Upper lobe of left lung (tissue), 6 donors: ENCODE results near the gene NPC2. TPM values are rescaled to one million over a fixed set of nuclear protein-coding genes. Genes with fewer than 3 reads are reported as not detected.

Experiments used
- ATAC-seq, 2 donors: fragments of 200-7000 bp; cut with Tn5 transposase; one replicate each; pipeline ENCODE4 v1.9.1; 2022; ENCODE audit warnings: mild to moderate bottlenecking in 2 of 2, moderate library complexity in 2 of 2; ENCODE audit not compliant: low FRiP score in 2 of 2
- DNase-seq, 2 donors: peaks; one replicate each; pipeline ENCODE4 v3.0.0-alpha.2; 2019 to 2020
- H3K27ac ChIP-seq, 4 donors: fragments of 200-600 bp; sonication (generic); one replicate each; pipeline ENCODE4 v1.5.1; 2016 to 2019
- H3K27me3 ChIP-seq, 4 donors: fragments of 200-600 bp; sonication (generic); one replicate each; pipeline ENCODE4 v1.5.1; 2017 to 2019
- H3K36me3 ChIP-seq, 4 donors: fragments of 200-600 bp; sonication (generic); one replicate each; pipeline ENCODE4 v1.5.1; 2016 to 2019
- H3K4me1 ChIP-seq, 4 donors: fragments of 200-600 bp; sonication (generic); one replicate each; pipeline ENCODE4 v1.5.1; 2018 to 2019
- H3K4me3 ChIP-seq, 4 donors: fragments of 200-600 bp; sonication (generic); one replicate each; pipeline ENCODE4 v1.5.1; 2017 to 2019; ENCODE audit warnings: mild to moderate bottlenecking in 2 of 4, moderate library complexity in 1 of 4
- H3K9me3 ChIP-seq, 4 donors: fragments of 200-600 bp; sonication (generic); one replicate each; pipeline ENCODE4 v1.5.1; 2018 to 2019
- EP300 ChIP-seq, 4 donors: sonication (generic); formaldehyde crosslinking; IDR thresholded peaks; one replicate each; pipeline ENCODE4 v1.5.1; 2017; ENCODE audit warnings: antibody characterized with exemption in 4 of 4, control low read depth in 2 of 4
- POLR2A ChIP-seq, 4 donors: fragments of 450-650 bp; IDR thresholded peaks; one replicate each; pipeline ENCODE4 v1.5.1; 2016 to 2017; ENCODE audit warnings: antibody characterized with exemption in 4 of 4, mild to moderate bottlenecking in 2 of 4
- POLR2AphosphoS5 ChIP-seq, 2 donors: sonication (generic); formaldehyde crosslinking; IDR thresholded peaks; one replicate each; pipeline ENCODE4 v1.5.1; 2017; ENCODE audit warnings: antibody characterized with exemption in 2 of 2
- WGBS, 2 donors: methylation state at CpG; one replicate each; pipeline ENCODE4 v1.1.5; 2017 to 2018; 5-methylcytosine and 5-hydroxymethylcytosine counted together
- total RNA-seq, 6 donors: library from RNA; depleted of rRNA in 4 of 6; stranded (reverse); fragments of >200 nt in 4 of 6; gene quantifications; one replicate each; pipeline versions ENCODE4 v1.1.0 to v1.2.1, GENCODE V29; 2016 to 2021
- TF ChIP-seq, protein P1 (sequence below), 6 experiments: fragments of 450-650 bp in 4 of 6; fragments of 200-600 bp in 2 of 6; sonication (generic) in 2 of 6; IDR thresholded peaks; one replicate each; pipeline ENCODE4 v1.5.1; 2016 to 2019; ENCODE audit warnings: antibody characterized with exemption in 6 of 6
- donor health status: DM: no; HTN: no; CAD: no; lungs with moderate emphysema.
- donor health status: DM: no; HTN: yes; CAD: no; lungs with severe emphysema.

Gene NPC2
- total RNA-seq, 6 donors from 2014 or later, result 351 to 1,281 (median 524) TPM

DNA sequence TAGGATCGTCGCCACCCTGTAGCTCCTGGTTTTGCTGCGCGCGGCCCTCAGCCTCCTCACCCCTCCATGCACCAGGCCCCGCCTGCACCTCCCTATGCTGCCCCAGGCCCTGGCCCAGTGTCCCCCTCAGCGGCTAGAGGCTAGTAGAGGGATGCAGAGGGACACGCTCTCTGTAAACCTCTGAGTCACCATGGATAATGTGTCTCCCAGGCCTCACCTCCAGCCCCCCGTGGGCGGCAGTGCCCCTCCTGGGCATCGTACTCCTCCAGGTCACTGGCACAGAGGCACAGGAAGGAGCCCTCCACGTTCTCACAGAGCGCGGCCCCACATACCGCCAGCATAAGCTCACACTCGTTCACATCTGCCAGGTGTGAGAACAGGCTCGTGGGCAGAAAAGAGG is 12.7 kb upstream of the NPC2 start:
- DNase-seq (peak in 1 of 2 donors; percentile 54), ATAC-seq (no peak)
- H3K4me3 ChIP-seq, result no peak overlapping the region
- H3K9me3 ChIP-seq, result no peaks in the 10 kb centered on the region
- H3K27me3 ChIP-seq, result no peaks in the 10 kb centered on the region
- H3K27ac ChIP-seq, result no peak overlapping the region
- TF ChIP-seq, protein P1, sequence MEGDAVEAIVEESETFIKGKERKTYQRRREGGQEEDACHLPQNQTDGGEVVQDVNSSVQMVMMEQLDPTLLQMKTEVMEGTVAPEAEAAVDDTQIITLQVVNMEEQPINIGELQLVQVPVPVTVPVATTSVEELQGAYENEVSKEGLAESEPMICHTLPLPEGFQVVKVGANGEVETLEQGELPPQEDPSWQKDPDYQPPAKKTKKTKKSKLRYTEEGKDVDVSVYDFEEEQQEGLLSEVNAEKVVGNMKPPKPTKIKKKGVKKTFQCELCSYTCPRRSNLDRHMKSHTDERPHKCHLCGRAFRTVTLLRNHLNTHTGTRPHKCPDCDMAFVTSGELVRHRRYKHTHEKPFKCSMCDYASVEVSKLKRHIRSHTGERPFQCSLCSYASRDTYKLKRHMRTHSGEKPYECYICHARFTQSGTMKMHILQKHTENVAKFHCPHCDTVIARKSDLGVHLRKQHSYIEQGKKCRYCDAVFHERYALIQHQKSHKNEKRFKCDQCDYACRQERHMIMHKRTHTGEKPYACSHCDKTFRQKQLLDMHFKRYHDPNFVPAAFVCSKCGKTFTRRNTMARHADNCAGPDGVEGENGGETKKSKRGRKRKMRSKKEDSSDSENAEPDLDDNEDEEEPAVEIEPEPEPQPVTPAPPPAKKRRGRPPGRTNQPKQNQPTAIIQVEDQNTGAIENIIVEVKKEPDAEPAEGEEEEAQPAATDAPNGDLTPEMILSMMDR (IDR thresholded peaks at IDR 0.05), result no peak
- TF ChIP-seq POLR2A (IDR thresholded peaks at IDR 0.05) (no peak), POLR2AphosphoS5 (IDR thresholded peaks at IDR 0.05) (no peak), EP300 (IDR thresholded peaks at IDR 0.05) (no peak)
- peaks cover 0 to 7% (median 0%) of the 10 kb centered on the region in 4 donors for H3K36me3 ChIP-seq
- H3K4me1 ChIP-seq, result peaks cover 0 to 7% (median 3%) of the 10 kb centered on the region in 4 donors
- WGBS, 2 donors, result 86% methylated on average over 13 to 16 of the region's 17 CpGs

DNA sequence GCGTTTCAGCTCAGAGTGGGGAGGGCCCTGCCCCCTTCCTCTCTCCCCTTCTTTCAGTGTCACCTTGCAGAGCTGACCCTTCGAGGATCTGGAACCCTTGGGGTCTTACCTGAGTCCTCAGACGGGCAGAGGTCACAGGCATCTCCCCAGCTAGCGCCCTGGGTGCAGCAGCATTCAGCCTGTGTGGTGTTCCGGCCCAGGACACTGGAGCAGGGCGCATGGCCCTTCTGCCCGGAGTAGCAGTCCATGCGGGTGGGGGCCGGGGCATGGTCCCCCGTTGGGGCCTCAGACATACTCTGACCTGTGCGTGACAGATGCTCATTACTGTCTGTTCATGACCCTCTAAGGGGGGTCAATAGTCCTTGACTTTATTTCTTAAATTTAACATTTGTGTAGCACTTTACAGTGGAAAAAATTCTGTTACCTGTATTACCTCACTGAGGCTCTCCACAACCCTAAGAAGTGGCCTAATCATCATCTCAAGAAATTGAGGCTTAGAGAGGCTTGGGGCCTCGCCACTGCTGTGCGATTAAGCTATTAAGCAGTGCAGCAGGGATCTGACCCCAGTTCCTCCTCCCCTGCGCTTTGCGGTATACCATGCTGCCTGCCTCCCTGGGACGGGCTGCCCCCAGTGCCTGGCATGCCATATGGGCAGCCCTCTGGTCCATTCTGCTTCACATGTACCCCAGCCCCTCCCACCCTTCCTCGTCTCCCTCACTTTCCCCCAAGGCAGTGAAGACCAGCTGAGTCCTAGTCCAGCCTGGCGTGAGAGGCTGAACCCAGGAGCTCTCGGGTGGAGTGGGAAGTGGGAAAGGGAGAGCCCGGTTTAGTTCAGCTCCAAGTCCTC is 12.0 kb upstream of the NPC2 start:
- WGBS, 2 donors, result 90 to 93% methylated on average over 16 to 20 of the region's 20 CpGs

DNA sequence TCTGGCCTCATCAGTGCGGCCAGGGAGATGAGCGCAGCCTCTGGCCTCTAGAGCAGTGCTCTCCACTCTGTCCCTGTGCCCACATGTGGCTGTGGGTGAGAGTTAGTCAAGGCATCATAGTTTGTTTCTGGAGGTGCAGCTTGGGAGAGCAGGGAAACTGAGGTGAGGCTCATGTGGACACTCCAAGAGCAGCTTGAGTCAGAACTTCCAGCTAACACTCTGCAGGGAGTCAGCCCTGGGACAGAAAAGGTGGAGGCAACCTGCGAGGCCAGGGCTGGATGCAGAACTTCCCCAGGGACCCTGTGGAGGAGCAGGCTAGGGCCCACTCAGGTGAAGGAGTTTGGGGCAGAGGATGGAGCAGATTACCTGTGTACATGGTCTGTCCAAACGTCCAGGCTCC is 11.3 kb upstream of the NPC2 start:
- H3K27me3 ChIP-seq, result no peaks in the 10 kb centered on the region
- no peak overlapping the region for H3K4me3 ChIP-seq
- no peak overlapping the region for H3K27ac ChIP-seq
- ATAC-seq (no peak), DNase-seq (no peak)
- H3K4me1 ChIP-seq, result peaks cover 0 to 7% (median 3%) of the 10 kb centered on the region in 4 donors
- WGBS, 2 donors, result 78 to 86% methylated on average over 3 to 4 of the region's 4 CpGs
- TF ChIP-seq, protein P1 (IDR thresholded peaks at IDR 0.05), result no peak
- no peak for TF ChIP-seq EP300 (IDR thresholded peaks at IDR 0.05)
- TF ChIP-seq POLR2A (IDR thresholded peaks at IDR 0.05), result no peak
- no peak for TF ChIP-seq POLR2AphosphoS5 (IDR thresholded peaks at IDR 0.05)
- peaks cover 0 to 14% (median 0%) of the 10 kb centered on the region in 4 donors for H3K36me3 ChIP-seq
- H3K9me3 ChIP-seq, result no peaks in the 10 kb centered on the region

More for the DNA sequence above, 12.0 kb upstream of the NPC2 start:
- Histone ChIP-seq H3K4me3 (no peak overlapping the region), H3K27me3 (no peaks in the 10 kb centered on the region), H3K36me3 (peaks cover 0 to 14% (median 0%) of the 10 kb centered on the region in 4 donors), H3K9me3 (no peaks in the 10 kb centered on the region), H3K27ac (no peak overlapping the region), H3K4me1 (peaks cover 0 to 7% (median 3%) of the 10 kb centered on the region in 4 donors)
- DNase-seq, result peak in 1 of 2 donors; percentile 68
- TF ChIP-seq POLR2A (IDR thresholded peaks at IDR 0.05), result no peak
- TF ChIP-seq, protein P1 (IDR thresholded peaks at IDR 0.05), result no peak
- ATAC-seq, result no peak

DNA sequence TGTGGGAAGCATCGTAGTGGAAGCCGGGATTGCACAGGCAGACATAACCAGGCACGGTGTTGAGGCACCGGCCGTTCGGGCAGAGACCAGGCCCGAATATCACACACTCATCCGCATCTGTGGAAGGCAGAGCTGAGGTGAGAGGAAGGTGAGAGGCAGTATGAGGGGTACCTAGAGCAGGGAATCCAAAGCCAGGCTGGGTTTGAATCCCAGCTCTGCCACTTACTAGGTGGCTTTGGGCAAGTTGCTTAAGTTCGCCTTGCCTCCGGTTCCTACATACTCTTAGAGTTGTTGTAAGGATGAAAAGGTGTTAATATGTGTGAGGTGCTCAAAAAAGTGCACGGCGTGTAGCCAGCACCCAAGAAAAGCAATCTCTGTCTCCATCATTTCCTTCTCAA is 10.8 kb upstream of the NPC2 start:
- Histone ChIP-seq H3K9me3 (no peaks in the 10 kb centered on the region), H3K36me3 (peaks cover 0 to 14% (median 0%) of the 10 kb centered on the region in 4 donors)

More for the DNA sequence above, 10.8 kb upstream of the NPC2 start:
- no peak for TF ChIP-seq EP300 (IDR thresholded peaks at IDR 0.05)
- no peak for TF ChIP-seq POLR2A (IDR thresholded peaks at IDR 0.05)
- TF ChIP-seq POLR2AphosphoS5 (IDR thresholded peaks at IDR 0.05), result no peak
- TF ChIP-seq, protein P1 (IDR thresholded peaks at IDR 0.05), result no peak
- H3K27me3 ChIP-seq, result no peaks in the 10 kb centered on the region
- DNase-seq, result no peak
- ATAC-seq, result no peak
- H3K4me1 ChIP-seq, result peaks cover 0 to 7% (median 3%) of the 10 kb centered on the region in 4 donors
- no peak overlapping the region for H3K27ac ChIP-seq
- WGBS, 2 donors, result 92 to 93% methylated on average over 12 of the region's 12 CpGs
- no peak overlapping the region for H3K4me3 ChIP-seq
